ENCODE results near the gene KISS1R. TPM values are rescaled to one million over a fixed set of nuclear protein-coding genes. Genes with fewer than 3 reads are reported as not detected.

The KISS1R gene
- polyA plus RNA-seq, 2 of the 4 experiments (the other 2 are of a cell fraction): 0.14 to 0.79 TPM

GRCh38 chr19:919199-920050 lies 2.3 kb downstream of the KISS1R start:
- Histone ChIP-seq H3K4me1 (peaks cover 14% of the 10 kb centered on the region; the same call in 1 of the 3 replicates), H3K9me3 (no peaks in the 10 kb centered on the region), H3K4me3 (no peak overlapping the region), H3K4me2 (no peak overlapping the region), H3K27ac (no peak overlapping the region)
- ATAC-seq (no peak), FAIRE-seq (no peak), DNase-seq (ENCODE audit: low read depth in 1 of 2, low spot score in 1 of 2) (no peak)
- TF ChIP-seq HES2 (IDR thresholded peaks at IDR 0.05) (no peak), KDM1A (IDR thresholded peaks at IDR 0.05; ENCODE audit: low read depth) (0 out of 2 replicates have a peak, but pooled peaks have one; percentile 23), POLR2A (IDR thresholded peaks at IDR 0.05; ENCODE audit: low read length) (no peak)
- 89% methylated on average over 22 of the region's 68 CpGs for WGBS (ENCODE audit: missing lambda C conversion rate)
- ChIA-PET POLR2A (no interaction called here), CTCF (interaction anchor here (0.8 to 2.2 kb wide), 3 partner anchors 69 to 150 kb away, joined by 3 to 5 read pairs (median 3); no protein-coding TSS in a partner anchor)

GRCh38 chr19:920051-920864 lies 3.1 kb downstream of the KISS1R start:
- Histone ChIP-seq H3K4me1 (peaks cover 17% of the 10 kb centered on the region; the same call in 2 of the 3 replicates), H3K4me3 (no peak overlapping the region), H3K27ac (no peak overlapping the region), H3K9me3 (no peaks in the 10 kb centered on the region), H3K4me2 (no peak overlapping the region)
- no peak for ATAC-seq
- ChIA-PET CTCF (interaction anchor here (0.8 to 5.5 kb wide), 7 partner anchors 17 to 150 kb away, joined by 3 to 93 read pairs (median 4); partner anchors contain the start of gene WDR18), POLR2A (no interaction called here)
- no peak for DNase-seq (ENCODE audit: low read depth in 1 of 2, low spot score in 1 of 2)
- 82% methylated on average over 31 of the region's 84 CpGs for WGBS (ENCODE audit: missing lambda C conversion rate)
- TF ChIP-seq PHF8 (IDR thresholded peaks at IDR 0.05; ENCODE audit: borderline replicate concordance, low read depth) (no peak), HES2 (IDR thresholded peaks at IDR 0.05) (no peak), JUNB (IDR thresholded peaks at IDR 0.05) (no peak), FOXS1 (CRISPR knock-in tag; IDR thresholded peaks at IDR 0.05) (no peak), KDM1A (IDR thresholded peaks at IDR 0.05; ENCODE audit: low read depth) (no peak), POLR2A (IDR thresholded peaks at IDR 0.05; ENCODE audit: low read length) (no peak), CHD2 (IDR thresholded peaks at IDR 0.05; ENCODE audit: low read length, partially characterized antibody) (no peak), MYC (IDR thresholded peaks at IDR 0.05; ENCODE audit: borderline replicate concordance, low read length) (no peak), ZC3H11A (IDR thresholded peaks at IDR 0.05) (no peak), MAFK (IDR thresholded peaks at IDR 0.05; ENCODE audit: partially characterized antibody) (no peak), SREBF2 (IDR thresholded peaks at IDR 0.05) (no peak)
- no peak for FAIRE-seq

- POLR2A ChIA-PET: no interaction called here
- ATAC-seq: peak in 1 of 2 experiments; percentile 3; a peak in 3 of 6 replicates
These were observed 7.5 kb downstream of the KISS1R start for GRCh38 chr19:924553-925086.

GRCh38 chr19:925087-925525 lies 8.0 kb downstream of the KISS1R start:
- FAIRE-seq (no peak), DNase-seq (ENCODE audit: low read depth in 1 of 2, low spot score in 1 of 2) (peak; percentile 49 to 66)
- TF ChIP-seq HOXB13 (CRISPR knock-in tag; IDR thresholded peaks at IDR 0.05; ENCODE audit: low read depth): no peak
- TF ChIP-seq USF2 (IDR thresholded peaks at IDR 0.05): peak; percentile 42; the same call in 1 of the 2 replicates
- TF ChIP-seq GATA3 (IDR thresholded peaks at IDR 0.05; ENCODE audit: borderline replicate concordance): peak; percentile 12; the same call in 1 of the 2 replicates
- no peak for TF ChIP-seq HES2 (IDR thresholded peaks at IDR 0.05)
- no peak for TF ChIP-seq CHD4 (IDR thresholded peaks at IDR 0.05; ENCODE audit: borderline replicate concordance)
- peak; percentile 45; the same call in 1 of the 2 replicates for TF ChIP-seq E2F6 (IDR thresholded peaks at IDR 0.05; ENCODE audit: borderline replicate concordance, low read depth)
- TF ChIP-seq MAX (IDR thresholded peaks at IDR 0.05): peak; percentile 92
- TF ChIP-seq BCL3 (IDR thresholded peaks at IDR 0.05): no peak

More at GRCh38 chr19:924553-925086, 7.5 kb downstream of the KISS1R start:
- H3K4me1 ChIP-seq: peaks cover 21% of the 10 kb centered on the region; the same call in 2 of the 3 replicates
- FAIRE-seq: no peak
- 9% methylated on average over 8 of the region's 31 CpGs for WGBS (ENCODE audit: missing lambda C conversion rate)
- H3K4me3 ChIP-seq: peak overlapping the region; percentile 91
- H3K4me2 ChIP-seq: peak overlapping the region; percentile 99
- peak overlapping the region; percentile 99 to 100 for H3K27ac ChIP-seq
- TF ChIP-seq NPAS2 (CRISPR knock-in tag; IDR thresholded peaks at IDR 0.05; ENCODE audit: borderline replicate concordance) (no peak), MYC (IDR thresholded peaks at IDR 0.05; ENCODE audit: borderline replicate concordance, low read length) (0 out of 2 replicates have a peak, but pooled peaks have one; percentile 12)
- CTCF ChIA-PET: interaction anchor here (5.5 kb wide), 1 partner anchor 59 kb away, joined by 93 read pairs; the partner anchor contains the start of gene WDR18
- H3K9me3 ChIP-seq: no peaks in the 10 kb centered on the region
- DNase-seq (ENCODE audit: low read depth in 1 of 2, low spot score in 1 of 2): peak in 1 of 2 experiments; percentile 56

More at GRCh38 chr19:925087-925525, 8.0 kb downstream of the KISS1R start:
- Histone ChIP-seq H3K9me3 (no peaks in the 10 kb centered on the region), H3K4me2 (peak overlapping the region; percentile 99), H3K4me3 (peak overlapping the region; percentile 91), H3K4me1 (peaks cover 21% of the 10 kb centered on the region; the same call in 2 of the 3 replicates), H3K27ac (peak overlapping the region; percentile 99 to 100)
- POLR2A ChIA-PET: no interaction called here
- 0% methylated on average over 2 of the region's 39 CpGs for WGBS (ENCODE audit: missing lambda C conversion rate)
- ATAC-seq: peak; percentile 69 to 76
- CTCF ChIA-PET: interaction anchor here (5.5 kb wide), 1 partner anchor 59 kb away, joined by 93 read pairs; the partner anchor contains the start of gene WDR18
